PC-3 (cell line): ENCODE measurements around the gene GSTO2. TPM values are rescaled to one million over a fixed set of nuclear protein-coding genes. Genes with fewer than 3 reads are reported as not detected.
A peak's percentile ranks its signal among the peaks of the same experiment; 100 is the strongest.

Experiments used
- ATAC-seq: fragments of 200-7000 bp; cut with Tn5 transposase; 2 replicates; pipeline ENCODE4 v1.9.1; 2020; ENCODE audit warnings: mild to moderate bottlenecking, moderate library complexity
- BruUV-seq: library from RNA; stranded (reverse); fragments of 400-500 nt; replicated peaks from 2 replicates; lab custom pipeline; 2021; lab: Mats Ljungman, UMichigan
- CTCF ChIA-PET: fragments of 300-600 bp; sonication (Branson Sonifier 250); formaldehyde crosslinking; loops from one replicate; lab custom pipeline; 2022; ENCODE audit warnings: antibody characterized with exemption; lab: Charles Lee
- POLR2A ChIA-PET: fragments of 300-600 bp; sonication (Branson Sonifier 250); formaldehyde crosslinking; loops from one replicate; lab custom pipeline; 2022; ENCODE audit warnings: antibody characterized with exemption; ENCODE audit not compliant: unreplicated experiment; lab: Charles Lee
- DNase-seq: peaks from one replicate; pipeline ENCODE4 v3.0.0-alpha.2; 2015
- H2AFZ ChIP-seq: fragments of 300-600 bp; sonication (generic); 2 replicates; pipeline ENCODE4 v1.6.0; 2016; ENCODE audit warnings: antibody characterized with exemption, low read length
- H3F3A ChIP-seq: fragments of 300-600 bp; sonication (generic); one replicate; pipeline ENCODE4 v1.6.0; 2017; ENCODE audit warnings: antibody characterized with exemption, low read length, control low read depth, mild to moderate bottlenecking; ENCODE audit not compliant: unreplicated experiment
- H3K27ac ChIP-seq: fragments of 300-600 bp; sonication (generic); 2 replicates; pipeline ENCODE4 v1.5.1; 2016; ENCODE audit warnings: mild to moderate bottlenecking, low read length
- H3K27me3 ChIP-seq: fragments of 300-600 bp; sonication (generic); 2 replicates; pipeline ENCODE4 v1.6.1; 2016; ENCODE audit warnings: low read length, mixed read lengths
- H3K36me3 ChIP-seq: fragments of 300-600 bp; sonication (generic); 2 replicates; pipeline ENCODE4 v1.6.1; 2016; ENCODE audit warnings: low read depth, mixed run types, low read length, mixed read lengths
- H3K4me1 ChIP-seq: fragments of 300-600 bp; sonication (generic); 2 replicates; pipeline ENCODE4 v1.5.1; 2016; ENCODE audit warnings: low read length; ENCODE audit not compliant: insufficient read depth
- H3K4me2 ChIP-seq: fragments of 300-600 bp; sonication (generic); 2 replicates; pipeline ENCODE4 v1.6.0; 2016; ENCODE audit warnings: low read length
- H3K4me3 ChIP-seq: fragments of 300-600 bp; sonication (generic); 2 replicates; pipeline ENCODE4 v1.5.1; 2016; ENCODE audit warnings: mild to moderate bottlenecking, low read length, mixed read lengths
- H3K79me2 ChIP-seq: fragments of 300-600 bp; sonication (generic); 2 replicates; pipeline ENCODE4 v1.6.1; 2017; ENCODE audit warnings: low read length, mixed read lengths
- H3K9ac ChIP-seq: fragments of 300-600 bp; sonication (generic); 2 replicates; pipeline ENCODE4 v1.6.0; 2016; ENCODE audit warnings: mild to moderate bottlenecking, low read length
- H3K9me2 ChIP-seq: fragments of 300-600 bp; sonication (generic); replicated peaks from 2 replicates; pipeline ENCODE4 v1.6.1; 2016; ENCODE audit warnings: mixed run types, low read length, mixed read lengths
- H3K9me3 ChIP-seq: fragments of 300-600 bp; sonication (generic); 2 replicates; pipeline ENCODE4 v1.6.1; 2016; ENCODE audit warnings: low read length, mixed read lengths
- H4K20me1 ChIP-seq: fragments of 300-600 bp; sonication (generic); 2 replicates; pipeline ENCODE4 v1.6.1; 2016; ENCODE audit warnings: low read length, mixed read lengths
- CTCF ChIP-seq: fragments of 300-600 bp; sonication (generic); conservative IDR thresholded peaks from 2 replicates; pipeline ENCODE4 v1.5.1; 2017; ENCODE audit warnings: antibody characterized with exemption, low read depth, mild to moderate bottlenecking, low read length
- EZH2 ChIP-seq: fragments of 300-600 bp; sonication (generic); IDR thresholded peaks from one replicate; pipeline ENCODE4 v1.6.1; 2017; ENCODE audit warnings: antibody characterized with exemption, mild to moderate bottlenecking, low read length; ENCODE audit not compliant: unreplicated experiment
- EZH2phosphoT487 ChIP-seq: fragments of 300-600 bp; sonication (generic); IDR thresholded peaks from 2 replicates; pipeline ENCODE4 v1.6.1; 2018; ENCODE audit warnings: mild to moderate bottlenecking, antibody characterized with exemption, low read length, borderline replicate concordance
- intact Hi-C: fragments of 100-400 bp; cut with micrococcal nuclease; formaldehyde crosslinking; loops from 2 replicates; pipeline ENCODE4 v1.9.0; 2023
- total RNA-seq: library from RNA; depleted of rRNA; stranded (reverse); fragments of >200 nt; gene quantifications from 2 replicates; pipeline ENCODE4 v1.2.3, GENCODE V29; 2014

The GSTO2 gene
- total RNA-seq, 1 experiment from 2014 or later: 13.8 TPM

GRCh38 chr10:104299031-104299904 is 30.3 kb downstream of the GSTO2 start:
- Histone ChIP-seq H3K4me2 (no peak overlapping the region), H3K9ac (peak overlapping the region; percentile 64)
- BruUV-seq: no TSS peak

DNA sequence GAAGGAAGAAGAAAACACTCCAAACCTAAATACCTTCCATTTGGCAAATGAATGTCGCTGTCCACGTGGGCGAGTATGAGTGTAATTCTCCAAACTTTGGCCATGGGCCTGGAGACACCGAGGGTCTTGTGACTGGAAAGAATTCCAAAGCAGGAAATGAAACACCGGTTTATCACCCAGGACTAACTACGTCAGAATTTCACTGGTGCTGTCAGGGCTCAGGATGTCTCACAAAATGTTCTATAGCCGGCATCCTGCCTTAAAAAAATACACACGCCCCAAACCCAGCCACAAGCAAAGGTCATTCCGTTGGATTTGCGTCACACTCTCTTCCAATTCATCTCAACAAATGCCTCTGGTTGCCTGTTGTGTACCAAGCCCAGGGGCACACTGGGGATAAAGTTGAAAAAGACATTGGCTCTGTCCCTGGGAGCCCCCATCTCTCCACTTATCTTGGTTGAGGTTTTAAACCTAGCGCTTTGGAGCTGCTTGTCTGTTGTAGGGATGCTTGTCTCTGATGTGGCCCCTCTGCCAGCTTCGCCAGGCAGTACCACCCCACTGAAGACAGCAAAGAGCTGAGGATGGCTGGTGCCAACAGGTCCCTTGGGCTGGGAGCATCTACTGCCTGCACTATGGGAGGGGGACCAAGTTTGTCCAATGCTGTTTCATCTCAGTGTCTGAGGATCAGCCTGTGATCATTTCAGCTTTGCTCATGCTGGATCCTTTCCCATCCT is 31.2 kb downstream of the GSTO2 start:
- Histone ChIP-seq H3K79me2 (no peaks in the 10 kb centered on the region), H3K9ac (peak overlapping the region; percentile 88), H3F3A (no peaks in the 10 kb centered on the region), H4K20me1 (no peaks in the 10 kb centered on the region), H3K4me2 (peak overlapping the region; percentile 64), H3K36me3 (no peaks in the 10 kb centered on the region), H3K27ac (peak overlapping the region; percentile 94), H3K27me3 (no peaks in the 10 kb centered on the region), H3K4me1 (peaks cover 23% of the 10 kb centered on the region), H3K9me3 (no peaks in the 10 kb centered on the region), H3K4me3 (no peak overlapping the region), H2AFZ (no peak overlapping the region), H3K9me2 (no peaks in the 10 kb centered on the region)
- no TSS peak for BruUV-seq
- ATAC-seq: peak; percentile 20
- intact Hi-C loops: no loop called here
- DNase-seq: peak; percentile 31
- TF ChIP-seq CTCF (no peak), EZH2 (no peak), EZH2phosphoT487 (no peak)
- ChIA-PET CTCF (interaction anchor here (0.5 to 1.1 kb wide), 2 partner anchors 26 to 270 kb away, joined by 4 to 10 read pairs; no protein-coding TSS in a partner anchor), POLR2A (no interaction called here)

More at GRCh38 chr10:104299031-104299904, 30.3 kb downstream of the GSTO2 start:
- CTCF ChIA-PET: no interaction called here
- ATAC-seq (no peak), DNase-seq (no peak)
- no peaks in the 10 kb centered on the region for H3F3A ChIP-seq
- peak overlapping the region; percentile 62 for H3K27ac ChIP-seq
- POLR2A ChIA-PET: no interaction called here
- no peaks in the 10 kb centered on the region for H3K9me3 ChIP-seq
- H2AFZ ChIP-seq: no peak overlapping the region
- no peaks in the 10 kb centered on the region for H3K36me3 ChIP-seq
- intact Hi-C loops: no loop called here
- peaks cover 15% of the 10 kb centered on the region for H3K4me1 ChIP-seq
- no peaks in the 10 kb centered on the region for H3K79me2 ChIP-seq
- no peaks in the 10 kb centered on the region for H3K27me3 ChIP-seq
- H3K9me2 ChIP-seq: no peaks in the 10 kb centered on the region
- TF ChIP-seq CTCF (no peak), EZH2phosphoT487 (no peak), EZH2 (no peak)
- H3K4me3 ChIP-seq: no peak overlapping the region
- H4K20me1 ChIP-seq: no peaks in the 10 kb centered on the region
